ENCODE results near the gene TPSD1.
"Not testable (repeated sequence)": the region's sequence is repeated elsewhere in the genome, so short reads cannot be mapped to it uniquely, and the experiment has no call there.

The TPSD1 gene

GRCh38 chr16:1255276-1256122 lies at the start of gene TPSD1:
Gene TPSD1, plus strand, starts transcription at chr16:1256069. Its CDS starts 212 bp downstream, at chr16:1256281.
- DNase-seq (ENCODE audit: low read depth in 2 of 2), result not testable (repeated sequence)

GRCh38 chr16:1206326-1206725 lies 49.5 kb upstream of the TPSD1 start:
- DNase-seq (ENCODE audit: low read depth in 2 of 2), result no peak

GRCh38 chr16:1206786-1207185 lies 49.1 kb upstream of the TPSD1 start:
- no peak for DNase-seq (ENCODE audit: low read depth in 2 of 2)

- DNase-seq (ENCODE audit: low read depth in 2 of 2), result no peak
Measured at GRCh38 chr16:1208239-1208830, 47.5 kb upstream of the TPSD1 start.

- DNase-seq (ENCODE audit: low read depth in 2 of 2), result no peak
Measured at GRCh38 chr16:1209081-1209480, 46.8 kb upstream of the TPSD1 start.

GRCh38 chr16:1210461-1210860 lies 45.4 kb upstream of the TPSD1 start:
- no peak for DNase-seq (ENCODE audit: low read depth in 2 of 2)

GRCh38 chr16:1211451-1212268 lies 44.2 kb upstream of the TPSD1 start:
- DNase-seq (ENCODE audit: low read depth in 2 of 2), result no peak

- no peak for DNase-seq (ENCODE audit: low read depth in 2 of 2)
Measured at GRCh38 chr16:1212616-1213194, 43.2 kb upstream of the TPSD1 start.

- no peak for DNase-seq (ENCODE audit: low read depth in 2 of 2)
Measured at GRCh38 chr16:1213231-1213630, 42.6 kb upstream of the TPSD1 start.

GRCh38 chr16:1213796-1214372 lies 42.0 kb upstream of the TPSD1 start:
- DNase-seq (ENCODE audit: low read depth in 2 of 2), result no peak

- no peak for DNase-seq (ENCODE audit: low read depth in 2 of 2)
Measured at GRCh38 chr16:1214719-1215118, 41.1 kb upstream of the TPSD1 start.

- DNase-seq (ENCODE audit: low read depth in 2 of 2), result no peak
Measured at GRCh38 chr16:1215574-1216295, 40.1 kb upstream of the TPSD1 start.

GRCh38 chr16:1216296-1216619 lies 39.6 kb upstream of the TPSD1 start:
- no peak for DNase-seq (ENCODE audit: low read depth in 2 of 2)

- DNase-seq (ENCODE audit: low read depth in 2 of 2), result no peak
Measured at GRCh38 chr16:1216681-1217400, 39.0 kb upstream of the TPSD1 start.

- no peak for DNase-seq (ENCODE audit: low read depth in 2 of 2)
Measured at GRCh38 chr16:1217526-1217925, 38.3 kb upstream of the TPSD1 start.

GRCh38 chr16:1218061-1218929 lies 37.6 kb upstream of the TPSD1 start:
- DNase-seq (ENCODE audit: low read depth in 2 of 2), result no peak

- no peak for DNase-seq (ENCODE audit: low read depth in 2 of 2)
Measured at GRCh38 chr16:1218930-1219611, 36.8 kb upstream of the TPSD1 start.

- DNase-seq (ENCODE audit: low read depth in 2 of 2), result no peak
Measured at GRCh38 chr16:1220098-1220728, 35.7 kb upstream of the TPSD1 start.
